Glutamatergic neuron (in vitro differentiated cells): Measurements from ENCODE around the gene OR6K6. TPM values are rescaled to one million over a fixed set of nuclear protein-coding genes. Genes with fewer than 3 reads are reported as not detected.

Experiments used
- DNase-seq: peaks from one replicate; pipeline ENCODE4 v3.0.0; 2022
- H3K27ac Mint-ChIP-seq: one replicate; pipeline ENCODE4 v1.8.0; 2020; ENCODE audit warnings: mild to moderate bottlenecking, mixed read lengths, inconsistent platforms; ENCODE audit not compliant: unreplicated experiment
- H3K27me3 Mint-ChIP-seq: one replicate; pipeline ENCODE4 v1.8.0; 2020; ENCODE audit warnings: mild to moderate bottlenecking, moderate library complexity, mixed read lengths, inconsistent platforms; ENCODE audit not compliant: unreplicated experiment
- H3K36me3 Mint-ChIP-seq: one replicate; pipeline ENCODE4 v1.8.0; 2020; ENCODE audit warnings: mild to moderate bottlenecking, mixed read lengths, inconsistent platforms; ENCODE audit not compliant: unreplicated experiment
- H3K4me1 Mint-ChIP-seq: one replicate; pipeline ENCODE4 v1.8.0; 2020; ENCODE audit warnings: mild to moderate bottlenecking, low read depth, mixed read lengths, inconsistent platforms; ENCODE audit not compliant: unreplicated experiment
- H3K4me3 Mint-ChIP-seq: one replicate; pipeline ENCODE4 v1.8.0; 2020; ENCODE audit warnings: mild to moderate bottlenecking, mixed read lengths, inconsistent platforms; ENCODE audit not compliant: unreplicated experiment
- H3K9me3 Mint-ChIP-seq: one replicate; pipeline ENCODE4 v1.8.0; 2020; ENCODE audit warnings: mild to moderate bottlenecking, moderate library complexity, mixed read lengths, inconsistent platforms; ENCODE audit not compliant: unreplicated experiment
- CTCF ChIP-seq: fragments of 200-600 bp; sonication (generic); IDR thresholded peaks from one replicate; pipeline ENCODE4 v1.5.0; 2021; ENCODE audit not compliant: partially characterized antibody, unreplicated experiment
- total RNA-seq: library from RNA; stranded (reverse); fragmentation: NEBNext Ultra II Directional; extraction: Animal tissue kit (Norgen Biotek cat#: 25700); gene quantifications from one replicate; pipeline ENCODE4 v1.2.1, GENCODE V29; 2021; ENCODE audit not compliant: unreplicated experiment

OR6K6 gene
- total RNA-seq, 1 donor from 2014 or later = not detected

GRCh38 chr1:158799689-158800088, 45.2 kb downstream of the OR6K6 start:
- no peak overlapping the region for H3K4me3 Mint-ChIP-seq
- no peaks in the 10 kb centered on the region for H3K36me3 Mint-ChIP-seq
- H3K9me3 Mint-ChIP-seq = peaks cover 3% of the 10 kb centered on the region
- H3K27me3 Mint-ChIP-seq = peaks cover 4% of the 10 kb centered on the region
- H3K4me1 Mint-ChIP-seq = peaks cover 4% of the 10 kb centered on the region
- no peak for TF ChIP-seq CTCF
- no peak overlapping the region for H3K27ac Mint-ChIP-seq
- no peak for DNase-seq

- Mint-ChIP-seq H3K4me1 (peaks cover 4% of the 10 kb centered on the region), H3K36me3 (no peaks in the 10 kb centered on the region), H3K9me3 (peaks cover 1% of the 10 kb centered on the region), H3K4me3 (no peak overlapping the region), H3K27me3 (peaks cover 3% of the 10 kb centered on the region), H3K27ac (no peak overlapping the region)
- DNase-seq = no peak
- no peak for TF ChIP-seq CTCF
These were observed 46.0 kb downstream of the OR6K6 start for GRCh38 chr1:158800526-158800925.

GRCh38 chr1:158801396-158801795, 46.9 kb downstream of the OR6K6 start:
- H3K36me3 Mint-ChIP-seq = no peaks in the 10 kb centered on the region
- H3K27me3 Mint-ChIP-seq = peaks cover 2% of the 10 kb centered on the region
- H3K27ac Mint-ChIP-seq = no peak overlapping the region
- no peak for TF ChIP-seq CTCF
- no peak overlapping the region for H3K4me3 Mint-ChIP-seq
- peaks cover 4% of the 10 kb centered on the region for H3K4me1 Mint-ChIP-seq
- no peaks in the 10 kb centered on the region for H3K9me3 Mint-ChIP-seq
- DNase-seq = no peak

GRCh38 chr1:158803678-158804077, 49.2 kb downstream of the OR6K6 start:
- Mint-ChIP-seq H3K27me3 (peaks cover 2% of the 10 kb centered on the region), H3K27ac (no peak overlapping the region), H3K4me1 (peaks cover 4% of the 10 kb centered on the region), H3K36me3 (no peaks in the 10 kb centered on the region), H3K9me3 (no peaks in the 10 kb centered on the region), H3K4me3 (no peak overlapping the region)
- no peak for DNase-seq
- TF ChIP-seq CTCF = no peak

Other genes with a start within 250 kb of the OR6K6 start
- not detected for gene OR6Y1, start 200.3 kb upstream of the OR6K6 start, total RNA-seq
- gene OR6P1, start 184.1 kb upstream of the OR6K6 start, total RNA-seq = not detected
- gene OR10X1, start 174.8 kb upstream of the OR6K6 start, total RNA-seq = not detected
- not detected for gene OR10Z1, start 149.5 kb upstream of the OR6K6 start, total RNA-seq
- gene SPTA1, start 68.0 kb upstream of the OR6K6 start, total RNA-seq = not detected
- not detected for gene OR6K2, start 54.1 kb upstream of the OR6K6 start, total RNA-seq
- not detected for gene OR6K3, start 34.0 kb upstream of the OR6K6 start, total RNA-seq
- gene OR6N1, start 17.5 kb downstream of the OR6K6 start, total RNA-seq = not detected
- not detected for gene OR6N2, start 26.5 kb downstream of the OR6K6 start, total RNA-seq
- not detected for gene MNDA, start 76.6 kb downstream of the OR6K6 start, total RNA-seq
- not detected for gene PYHIN1, start 176.8 kb downstream of the OR6K6 start, total RNA-seq